Sigmoid colon (tissue), 7 donors: Measurements from ENCODE around the gene ATG5. TPM values are rescaled to one million over a fixed set of nuclear protein-coding genes. Genes with fewer than 3 reads are reported as not detected.

Source experiments
- DNase-seq: peaks from one replicate; pipeline ENCODE4 v3.0.0-alpha.2; 2019
- H3K27ac ChIP-seq, 4 donors: fragments of 200-600 bp; sonication (generic); one replicate each; pipeline ENCODE4 v1.5.1; 2016 to 2019; ENCODE audit warnings: mild to moderate bottlenecking in 1 of 4
- H3K27me3 ChIP-seq, 3 donors: fragments of 200-600 bp; sonication (generic); one replicate each; pipeline ENCODE4 v1.5.1; 2019; ENCODE audit warnings: mild to moderate bottlenecking in 1 of 3
- H3K36me3 ChIP-seq, 4 donors: fragments of 200-600 bp; sonication (generic); one replicate each; pipeline ENCODE4 v1.5.1; 2016 to 2019
- H3K4me1 ChIP-seq, 4 donors: fragments of 200-600 bp; sonication (generic); one replicate each; pipeline ENCODE4 v1.5.1; 2017 to 2019
- H3K4me3 ChIP-seq, 4 donors: fragments of 200-600 bp; sonication (generic); one replicate each; pipeline ENCODE4 v1.5.1; 2017 to 2019; ENCODE audit warnings: mild to moderate bottlenecking in 2 of 4, moderate library complexity in 1 of 4
- H3K9me3 ChIP-seq, 4 donors: fragments of 200-600 bp in 3 of 4; sonication (generic) in 3 of 4; one replicate each; pipeline versions ENCODE4 v1.5.1 to v1.6.1; 2013 to 2019
- EP300 ChIP-seq, 4 donors: sonication (generic); formaldehyde crosslinking; IDR thresholded peaks; one replicate each; pipeline ENCODE4 v1.6.1; 2017; ENCODE audit warnings: antibody characterized with exemption in 4 of 4
- POLR2A ChIP-seq, 2 donors: fragments of 450-650 bp; IDR thresholded peaks; one replicate each; pipeline ENCODE4 v1.6.1; 2016; ENCODE audit warnings: antibody characterized with exemption in 2 of 2, mild to moderate bottlenecking in 2 of 2, moderate library complexity in 2 of 2
- POLR2AphosphoS5 ChIP-seq, 4 donors: sonication (generic); formaldehyde crosslinking; IDR thresholded peaks; one replicate each; pipeline ENCODE4 v1.6.1; 2017; ENCODE audit warnings: antibody characterized with exemption in 4 of 4
- WGBS, 2 donors: extraction: QIAGEN DNeasy Blood & Tissue Kit; methylation state at CpG; one replicate each; pipeline ENCODE4 v1.1.7; 2013; 5-methylcytosine and 5-hydroxymethylcytosine counted together
- intact Hi-C: fragments of 100-400 bp; cut with DNase I; formaldehyde crosslinking; loops from one replicate; pipeline ENCODE4 v1.15.1; 2023
- polyA plus RNA-seq, 3 donors: library from polyadenylated mRNA; stranded (reverse); fragments of 200-250 nt; gene quantifications; one replicate each; pipeline ENCODE4 v1.2.3, GENCODE V29; 2013
- total RNA-seq, 4 donors: library from RNA; depleted of rRNA; stranded (reverse); fragments of >200 nt; gene quantifications; one replicate each; pipeline ENCODE4 v1.1.0, GENCODE V29; 2016
- TF ChIP-seq, protein P1 (sequence below), 4 experiments: fragments of 450-650 bp in 3 of 4; fragments of 200-600 bp in 1 of 4; IDR thresholded peaks; one replicate each; pipeline ENCODE4 v1.5.1; 2016 to 2019; ENCODE audit warnings: antibody characterized with exemption in 4 of 4, mild to moderate bottlenecking in 3 of 4, moderate library complexity in 2 of 4
- donor health status: healthy with polysubstance abuse.
- donor health status: Bipolar disorder and iron deficiency.
- donor health status: healthy.

ATG5 gene
- total and polyA plus RNA-seq, 7 donors = 27.8 to 59.2 (median 48.6) TPM

DNA sequence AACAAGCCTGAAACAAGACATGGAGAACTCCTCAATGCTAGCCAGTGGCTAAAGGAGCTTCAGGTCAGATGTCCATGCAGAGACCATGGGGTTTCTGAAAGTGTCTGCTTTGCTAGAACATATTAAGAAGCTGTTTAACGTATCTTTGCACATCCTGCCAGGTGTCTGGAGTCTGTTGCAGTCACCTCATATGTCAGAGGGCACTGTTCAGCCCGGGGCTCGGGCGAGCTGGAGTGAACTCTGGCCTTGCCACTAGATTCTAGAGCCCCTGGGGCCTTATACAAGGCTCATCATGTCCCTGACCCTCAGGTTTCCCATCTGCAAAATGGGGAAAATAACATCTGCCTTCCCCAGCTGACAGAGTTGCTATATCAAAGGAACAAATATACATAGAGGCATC, 180.4 kb downstream of the ATG5 start:
- H3K36me3 ChIP-seq = no peaks in the 10 kb centered on the region
- no peak overlapping the region for H3K4me3 ChIP-seq
- no peaks in the 10 kb centered on the region for H3K27me3 ChIP-seq
- intact Hi-C loops = no loop called here
- no peaks in the 10 kb centered on the region for H3K4me1 ChIP-seq
- DNase-seq = no peak
- TF ChIP-seq POLR2AphosphoS5 (IDR thresholded peaks at IDR 0.05) = no peak
- no peak for TF ChIP-seq EP300 (IDR thresholded peaks at IDR 0.05)
- TF ChIP-seq, protein P1, sequence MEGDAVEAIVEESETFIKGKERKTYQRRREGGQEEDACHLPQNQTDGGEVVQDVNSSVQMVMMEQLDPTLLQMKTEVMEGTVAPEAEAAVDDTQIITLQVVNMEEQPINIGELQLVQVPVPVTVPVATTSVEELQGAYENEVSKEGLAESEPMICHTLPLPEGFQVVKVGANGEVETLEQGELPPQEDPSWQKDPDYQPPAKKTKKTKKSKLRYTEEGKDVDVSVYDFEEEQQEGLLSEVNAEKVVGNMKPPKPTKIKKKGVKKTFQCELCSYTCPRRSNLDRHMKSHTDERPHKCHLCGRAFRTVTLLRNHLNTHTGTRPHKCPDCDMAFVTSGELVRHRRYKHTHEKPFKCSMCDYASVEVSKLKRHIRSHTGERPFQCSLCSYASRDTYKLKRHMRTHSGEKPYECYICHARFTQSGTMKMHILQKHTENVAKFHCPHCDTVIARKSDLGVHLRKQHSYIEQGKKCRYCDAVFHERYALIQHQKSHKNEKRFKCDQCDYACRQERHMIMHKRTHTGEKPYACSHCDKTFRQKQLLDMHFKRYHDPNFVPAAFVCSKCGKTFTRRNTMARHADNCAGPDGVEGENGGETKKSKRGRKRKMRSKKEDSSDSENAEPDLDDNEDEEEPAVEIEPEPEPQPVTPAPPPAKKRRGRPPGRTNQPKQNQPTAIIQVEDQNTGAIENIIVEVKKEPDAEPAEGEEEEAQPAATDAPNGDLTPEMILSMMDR (IDR thresholded peaks at IDR 0.05) = no peak
- TF ChIP-seq POLR2A (IDR thresholded peaks at IDR 0.05) = no peak
- H3K27ac ChIP-seq = no peak overlapping the region
- WGBS, 2 donors = 73 to 84% methylated on average over 4 of the region's 4 CpGs
- H3K9me3 ChIP-seq = no peaks in the 10 kb centered on the region

DNA sequence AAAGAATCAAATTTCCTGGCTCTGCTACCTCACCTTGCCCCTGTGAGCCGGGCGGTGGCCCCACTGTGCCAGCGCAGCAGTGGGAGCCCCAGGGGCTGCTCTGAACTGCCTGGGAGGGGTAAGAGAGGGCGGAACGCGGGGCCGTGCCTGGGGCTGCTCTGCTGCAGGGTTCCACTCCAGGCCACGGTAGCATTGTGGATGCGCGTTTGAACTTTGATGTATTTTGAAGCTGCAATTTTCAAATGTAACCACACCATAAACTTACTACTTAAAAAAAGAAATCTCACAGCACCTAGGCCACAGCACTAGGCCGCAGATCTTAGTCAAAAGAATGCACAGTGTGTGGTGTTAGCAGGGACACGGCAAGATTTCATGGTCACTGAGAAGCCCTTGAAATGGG, 181.9 kb downstream of the ATG5 start:
- Histone ChIP-seq H3K4me1 (no peaks in the 10 kb centered on the region), H3K27ac (no peak overlapping the region), H3K4me3 (no peak overlapping the region), H3K9me3 (no peaks in the 10 kb centered on the region), H3K36me3 (no peaks in the 10 kb centered on the region), H3K27me3 (no peaks in the 10 kb centered on the region)
- intact Hi-C loops = no loop called here
- 88 to 94% methylated on average over 12 of the region's 12 CpGs for WGBS, 2 donors
- no peak for DNase-seq
- TF ChIP-seq POLR2A (IDR thresholded peaks at IDR 0.05) (no peak), EP300 (IDR thresholded peaks at IDR 0.05) (no peak), POLR2AphosphoS5 (IDR thresholded peaks at IDR 0.05) (no peak)
- TF ChIP-seq, protein P1 (IDR thresholded peaks at IDR 0.05) = no peak

DNA sequence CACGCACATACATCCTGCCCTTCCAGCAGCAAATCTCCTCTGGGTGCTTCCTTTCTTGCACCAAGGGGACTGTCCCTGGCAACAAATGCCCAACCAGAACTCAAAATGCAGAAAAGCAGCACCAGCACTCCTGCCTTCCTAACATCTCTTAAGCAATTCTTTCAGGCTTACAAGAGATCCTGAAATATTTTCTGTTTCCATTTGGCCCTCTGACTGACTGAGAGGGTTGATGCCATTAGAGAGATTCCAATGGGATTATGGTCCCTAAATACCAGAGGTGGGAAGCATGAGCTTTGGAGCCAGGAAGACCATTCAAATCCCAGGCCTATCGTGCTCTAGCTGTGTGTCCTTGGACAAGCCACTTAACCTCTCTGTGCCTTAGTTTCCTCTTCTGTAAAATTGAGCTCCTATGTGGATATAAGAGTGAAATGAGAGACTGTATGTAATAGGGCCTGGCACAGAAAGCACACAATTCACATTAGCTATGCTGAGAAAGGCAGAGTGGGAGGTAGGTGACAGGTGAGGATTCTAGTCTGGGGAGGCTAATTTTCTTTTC, 182.6 kb downstream of the ATG5 start:
- TF ChIP-seq POLR2A (IDR thresholded peaks at IDR 0.05) = no peak
- no peak for DNase-seq
- Histone ChIP-seq H3K4me3 (no peak overlapping the region), H3K4me1 (no peaks in the 10 kb centered on the region), H3K27me3 (no peaks in the 10 kb centered on the region), H3K9me3 (no peaks in the 10 kb centered on the region), H3K27ac (no peak overlapping the region), H3K36me3 (no peaks in the 10 kb centered on the region)
- 83 to 90% methylated on average over 2 of the region's 2 CpGs for WGBS, 2 donors
- intact Hi-C loops = no loop called here

DNA sequence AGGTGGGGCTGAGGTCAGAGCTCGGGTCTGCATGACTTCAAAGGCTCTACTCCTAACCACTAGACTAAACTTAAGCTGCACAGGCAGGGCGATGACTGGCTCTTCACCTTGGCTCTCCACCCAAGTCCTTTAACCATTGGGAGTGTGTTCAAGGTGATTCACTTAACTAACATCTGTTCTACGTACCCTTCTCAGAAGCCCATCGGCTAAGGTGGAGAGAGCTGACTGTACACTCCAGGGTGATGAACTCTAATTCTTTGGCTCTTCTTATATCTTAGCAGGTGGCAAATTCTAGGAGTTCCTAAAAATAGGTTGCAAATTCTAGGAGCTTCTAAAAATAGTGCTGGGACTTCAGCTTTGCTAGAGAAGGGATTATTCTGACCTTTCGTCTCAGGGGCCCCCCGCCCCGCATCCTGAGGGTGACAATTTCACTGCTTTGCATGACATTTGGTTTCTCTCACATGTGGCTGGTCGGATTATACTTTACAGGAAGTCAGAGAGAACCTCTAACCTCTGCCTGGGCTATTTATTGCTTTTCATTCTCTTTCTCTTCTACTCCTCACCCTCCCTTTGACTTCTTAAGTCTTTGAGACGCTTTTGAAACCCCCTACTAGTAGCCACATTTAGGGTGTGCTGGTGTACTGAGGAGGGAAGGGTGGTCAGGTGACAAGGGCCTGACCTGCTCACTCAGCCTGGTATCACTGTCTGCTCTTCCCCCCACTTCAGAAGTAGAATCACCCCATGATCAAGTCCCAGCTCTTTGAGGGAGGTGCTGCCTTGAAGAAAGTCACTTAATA, 183.9 kb downstream of the ATG5 start:
- WGBS, 2 donors = 57 to 86% methylated on average over 9 of the region's 9 CpGs
- Histone ChIP-seq H3K4me3 (no peak overlapping the region), H3K36me3 (no peaks in the 10 kb centered on the region), H3K27me3 (no peaks in the 10 kb centered on the region), H3K9me3 (no peaks in the 10 kb centered on the region), H3K4me1 (no peaks in the 10 kb centered on the region), H3K27ac (no peak overlapping the region)
- TF ChIP-seq POLR2AphosphoS5 (IDR thresholded peaks at IDR 0.05) (no peak), POLR2A (IDR thresholded peaks at IDR 0.05) (no peak), EP300 (IDR thresholded peaks at IDR 0.05) (no peak)
- TF ChIP-seq, protein P1 (IDR thresholded peaks at IDR 0.05) = no peak
- intact Hi-C loops = no loop called here
- DNase-seq = no peak

DNA sequence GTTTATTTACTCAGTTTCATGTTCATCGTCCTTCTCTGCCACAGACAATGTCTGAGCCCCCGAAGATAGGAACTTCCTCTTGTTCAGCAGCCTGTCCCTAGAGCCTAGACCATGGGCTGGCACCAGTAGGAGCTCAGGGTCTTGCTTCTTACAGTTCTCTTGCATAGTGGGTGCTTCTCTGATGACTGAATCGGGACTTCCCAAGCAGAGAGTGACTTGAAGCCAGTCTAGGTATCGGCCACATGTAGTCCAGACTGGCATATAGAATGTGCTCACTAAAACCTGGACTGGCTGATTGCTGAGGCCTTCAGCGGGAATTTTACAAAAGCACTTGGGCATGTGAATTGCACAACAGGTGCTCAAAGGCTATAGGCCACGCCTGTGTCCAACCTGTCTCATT, 187.4 kb downstream of the ATG5 start:
- TF ChIP-seq POLR2A (IDR thresholded peaks at IDR 0.05) (no peak), POLR2AphosphoS5 (IDR thresholded peaks at IDR 0.05) (no peak), EP300 (IDR thresholded peaks at IDR 0.05) (no peak)
- TF ChIP-seq, protein P1 (IDR thresholded peaks at IDR 0.05) = no peak
- intact Hi-C loops = no loop called here
- H3K4me3 ChIP-seq = no peak overlapping the region
- H3K9me3 ChIP-seq = no peaks in the 10 kb centered on the region
- no peak for DNase-seq
- no peaks in the 10 kb centered on the region for H3K4me1 ChIP-seq
- H3K27me3 ChIP-seq = no peaks in the 10 kb centered on the region
- 80 to 82% methylated on average over 6 of the region's 6 CpGs for WGBS, 2 donors
- no peak overlapping the region for H3K27ac ChIP-seq
- H3K36me3 ChIP-seq = no peaks in the 10 kb centered on the region
